HG02970 (cell line): ENCODE results near the gene LCP2.

ENCODE experiments used
- ATAC-seq: cut with Tn5 transposase; IDR thresholded peaks from one replicate; pipeline ENCODE4 v1.9.1; 2021; ENCODE audit warnings: mild to moderate bottlenecking, moderate library complexity, moderate number of reproducible peaks; ENCODE audit not compliant: unreplicated experiment, low FRiP score

LCP2 gene

GRCh38 chr5:170297589-170298462, at the start of gene LCP2:
LCP2 (minus strand) TSS chr5:170297777; CDS start chr5:170297611, 166 bp downstream.
- peak; percentile 35 for ATAC-seq

GRCh38 chr5:170347022-170347567, 49.5 kb upstream of the LCP2 start:
- no peak for ATAC-seq

DNA sequence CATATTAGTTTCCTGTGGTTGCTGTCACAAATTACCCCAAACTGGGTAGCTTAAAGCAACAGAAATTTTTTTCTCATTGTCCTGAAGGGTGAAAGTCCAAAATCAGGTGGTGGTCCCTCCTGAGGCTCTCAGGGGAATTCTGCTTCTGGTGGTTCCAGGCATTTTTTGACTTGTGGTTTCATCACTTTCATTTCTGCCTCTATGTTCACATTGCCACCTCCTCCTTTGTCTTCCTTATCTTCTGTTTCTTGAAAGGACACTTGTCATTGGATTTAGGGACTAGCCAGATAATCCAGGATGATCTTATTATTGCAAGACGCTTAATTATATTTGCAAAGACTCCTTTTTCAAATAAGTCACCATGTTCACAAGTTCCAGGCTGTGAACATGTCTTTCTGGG, 48.4 kb upstream of the LCP2 start:
- no peak for ATAC-seq

DNA sequence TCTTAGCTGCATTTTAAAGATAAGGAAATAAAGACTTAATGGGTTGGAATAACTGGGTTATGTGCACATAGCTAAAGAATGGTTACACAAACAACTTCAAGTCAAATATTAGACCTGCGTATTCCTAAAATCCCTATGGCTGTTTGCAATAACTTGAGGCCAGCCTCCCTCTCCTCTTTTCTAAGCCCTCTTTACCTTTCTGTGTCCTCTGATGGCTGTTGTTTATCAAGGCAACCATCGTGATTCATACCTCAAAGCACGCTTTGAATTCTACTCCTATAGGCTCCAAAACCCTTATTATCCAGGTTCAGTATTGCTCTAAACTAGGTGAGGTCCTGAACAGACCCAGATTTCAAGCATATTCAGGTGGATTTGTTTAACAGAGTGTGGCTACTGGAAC, 45.6 kb upstream of the LCP2 start:
- no peak for ATAC-seq

GRCh38 chr5:170342153-170342725, 44.7 kb upstream of the LCP2 start:
- no peak for ATAC-seq

DNA sequence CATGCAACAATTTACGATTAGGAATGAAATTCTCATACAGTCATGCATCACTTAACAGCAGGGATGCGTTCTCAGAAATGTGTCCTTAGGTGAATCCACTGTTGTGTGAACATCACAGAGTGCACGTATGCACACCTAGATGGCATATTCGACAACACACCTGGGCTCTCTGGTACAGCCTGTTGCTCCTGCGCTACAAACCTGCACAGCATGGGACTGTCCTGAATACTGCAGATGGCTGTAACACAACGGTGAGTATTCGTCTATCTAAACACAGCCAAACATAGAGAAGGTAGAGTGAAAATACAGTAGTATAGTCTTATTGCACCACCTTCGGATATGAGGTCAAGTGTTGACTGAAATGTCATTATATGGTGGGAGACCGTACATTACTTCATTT, 44.0 kb upstream of the LCP2 start:
- ATAC-seq = no peak

DNA sequence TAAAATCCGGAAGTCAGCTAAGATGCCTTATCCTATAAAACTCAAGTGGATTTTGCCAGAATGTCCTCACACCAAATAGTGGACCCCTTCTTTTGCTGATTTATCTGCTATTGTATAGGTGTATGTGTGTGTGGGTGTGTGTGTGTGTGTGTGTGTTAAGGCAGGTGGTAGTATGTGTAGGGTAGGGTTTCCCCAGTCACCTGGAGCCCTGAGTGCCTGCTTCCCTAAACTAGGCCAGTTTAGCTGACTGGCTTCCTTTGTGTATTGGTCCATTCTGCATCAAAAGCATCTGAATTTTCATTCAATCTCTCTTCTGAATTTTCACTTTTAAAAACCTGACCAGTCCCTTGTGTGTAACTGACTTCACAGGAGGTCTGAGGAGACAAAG, 42.2 kb upstream of the LCP2 start:
- ATAC-seq = no peak

- ATAC-seq = no peak
These were observed 41.6 kb upstream of the LCP2 start for GRCh38 chr5:170338933-170339779.

- no peak for ATAC-seq
These were observed 40.7 kb upstream of the LCP2 start for GRCh38 chr5:170338291-170338690.

- no peak for ATAC-seq
These were observed 39.6 kb upstream of the LCP2 start for GRCh38 chr5:170337045-170337733.

DNA sequence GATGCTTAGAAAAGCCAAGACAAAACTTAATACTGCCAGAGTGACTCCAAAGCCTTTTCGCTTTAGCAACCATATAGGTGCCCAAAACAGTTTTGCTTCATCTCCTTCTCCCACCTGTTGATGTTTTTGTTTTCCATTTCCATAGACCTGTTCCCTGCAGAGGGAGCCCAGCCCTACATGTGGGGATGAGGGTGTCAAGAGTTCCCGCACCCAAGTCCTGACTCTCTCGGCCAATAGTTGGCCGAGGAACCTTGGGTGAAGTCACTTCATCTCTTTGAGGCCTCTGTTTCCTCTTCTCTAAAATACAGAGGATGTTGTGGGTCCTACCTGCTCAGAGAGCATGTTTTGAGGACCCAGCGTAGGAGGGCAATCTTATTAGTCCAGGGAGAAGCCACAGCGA, 38.5 kb upstream of the LCP2 start:
- no peak for ATAC-seq

- no peak for ATAC-seq
These were observed 37.0 kb upstream of the LCP2 start for GRCh38 chr5:170334626-170335025.

- ATAC-seq = no peak
These were observed 35.8 kb upstream of the LCP2 start for GRCh38 chr5:170333161-170333910.

DNA sequence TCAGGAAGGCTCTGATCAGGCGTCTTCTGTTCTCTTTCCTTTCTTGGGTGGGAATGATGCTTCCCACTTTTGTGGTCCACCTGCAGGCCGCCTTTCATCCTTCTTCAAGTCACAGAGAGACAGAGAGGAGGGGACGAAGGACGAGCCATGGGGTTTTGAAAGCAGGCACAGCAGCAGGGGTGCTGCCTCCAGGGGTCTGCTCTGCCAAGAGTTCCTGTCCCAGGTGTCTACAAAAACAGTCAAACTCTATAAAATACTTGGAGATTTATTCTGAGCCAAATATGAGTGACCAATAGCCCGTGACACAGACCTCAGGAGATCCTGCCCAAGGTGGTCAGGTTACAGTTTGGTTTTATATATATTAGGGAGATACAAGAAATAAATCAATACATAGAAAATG, 34.5 kb upstream of the LCP2 start:
- no peak for ATAC-seq

- no peak for ATAC-seq
These were observed 33.0 kb upstream of the LCP2 start for GRCh38 chr5:170330568-170331054.

GRCh38 chr5:170329524-170329923, 31.9 kb upstream of the LCP2 start:
- ATAC-seq = no peak

GRCh38 chr5:170327829-170328228, 30.3 kb upstream of the LCP2 start:
- no peak for ATAC-seq

- no peak for ATAC-seq
These were observed 29.6 kb upstream of the LCP2 start for GRCh38 chr5:170327168-170327567.

GRCh38 chr5:170319301-170319700, 21.7 kb upstream of the LCP2 start:
- ATAC-seq = no peak
